ENCODE results near the gene CCSER1.

CCSER1 gene

GRCh38 chr4:90570615-90571014 lies 443.4 kb downstream of the CCSER1 start:
- DNase-seq (ENCODE audit: low spot score), result no peak

GRCh38 chr4:90572996-90573395 lies 445.8 kb downstream of the CCSER1 start:
- no peak for DNase-seq (ENCODE audit: low spot score)

- no peak for DNase-seq (ENCODE audit: low spot score)
These were observed 448.2 kb downstream of the CCSER1 start for GRCh38 chr4:90575371-90575770.

GRCh38 chr4:90580326-90580725 lies 453.1 kb downstream of the CCSER1 start:
- no peak for DNase-seq (ENCODE audit: low spot score)

- no peak for DNase-seq (ENCODE audit: low spot score)
These were observed 454.9 kb downstream of the CCSER1 start for GRCh38 chr4:90582087-90582486.

- DNase-seq (ENCODE audit: low spot score), result no peak
These were observed 456.9 kb downstream of the CCSER1 start for GRCh38 chr4:90584051-90584450.

- DNase-seq (ENCODE audit: low spot score), result no peak
These were observed 458.8 kb downstream of the CCSER1 start for GRCh38 chr4:90585961-90586360.

- DNase-seq (ENCODE audit: low spot score), result no peak
These were observed 459.6 kb downstream of the CCSER1 start for GRCh38 chr4:90586799-90587198.

- no peak for DNase-seq (ENCODE audit: low spot score)
These were observed 470.7 kb downstream of the CCSER1 start for GRCh38 chr4:90597927-90598326.

GRCh38 chr4:90598741-90599140 lies 471.5 kb downstream of the CCSER1 start:
- DNase-seq (ENCODE audit: low spot score), result no peak

- DNase-seq (ENCODE audit: low spot score), result no peak
These were observed 475.5 kb downstream of the CCSER1 start for GRCh38 chr4:90602726-90603125.

GRCh38 chr4:90603540-90603939 lies 476.3 kb downstream of the CCSER1 start:
- no peak for DNase-seq (ENCODE audit: low spot score)

GRCh38 chr4:90606781-90607180 lies 479.6 kb downstream of the CCSER1 start:
- no peak for DNase-seq (ENCODE audit: low spot score)

GRCh38 chr4:90614371-90614770 lies 487.2 kb downstream of the CCSER1 start:
- DNase-seq (ENCODE audit: low spot score), result no peak

- no peak for DNase-seq (ENCODE audit: low spot score)
These were observed 493.9 kb downstream of the CCSER1 start for GRCh38 chr4:90621080-90621479.

- no peak for DNase-seq (ENCODE audit: low spot score)
These were observed 497.6 kb downstream of the CCSER1 start for GRCh38 chr4:90624781-90625180.

- no peak for DNase-seq (ENCODE audit: low spot score)
These were observed 514.8 kb downstream of the CCSER1 start for GRCh38 chr4:90641861-90642599.

GRCh38 chr4:90643156-90643555 lies 516.0 kb downstream of the CCSER1 start:
- no peak for DNase-seq (ENCODE audit: low spot score)

- no peak for DNase-seq (ENCODE audit: low spot score)
These were observed 521.1 kb downstream of the CCSER1 start for GRCh38 chr4:90648311-90648710.

- no peak for DNase-seq (ENCODE audit: low spot score)
These were observed 521.6 kb downstream of the CCSER1 start for GRCh38 chr4:90648791-90649190.

- no peak for DNase-seq (ENCODE audit: low spot score)
These were observed 533.5 kb downstream of the CCSER1 start for GRCh38 chr4:90660672-90661071.

GRCh38 chr4:90670183-90670582 lies 543.0 kb downstream of the CCSER1 start:
- no peak for DNase-seq (ENCODE audit: low spot score)

GRCh38 chr4:90689739-90690138 lies 562.5 kb downstream of the CCSER1 start:
- no peak for DNase-seq (ENCODE audit: low spot score)

GRCh38 chr4:90695411-90695810 lies 568.2 kb downstream of the CCSER1 start:
- no peak for DNase-seq (ENCODE audit: low spot score)

Measured in LoVo (cell line).